Lower leg skin (tissue), 4 donors: Measurements from ENCODE around the gene PFN4. TPM values are rescaled to one million over a fixed set of nuclear protein-coding genes. Genes with fewer than 3 reads are reported as not detected.

ENCODE experiments used
- DNase-seq, 2 donors: peaks; one replicate each; pipeline ENCODE4 v3.0.0-alpha.2; 2019; ENCODE audit warnings: low spot score in 2 of 2
- H3K4me3 ChIP-seq: fragments of 200-600 bp; sonication (generic); 2 replicates; pipeline ENCODE4 v1.5.1; 2017; ENCODE audit warnings: mild to moderate bottlenecking, low read depth; ENCODE audit not compliant: poor library complexity, severe bottlenecking
- CTCF ChIP-seq, 3 donors: fragments of 450-650 bp; IDR thresholded peaks; one replicate each; pipeline ENCODE4 v1.5.1; 2016; ENCODE audit warnings: antibody characterized with exemption in 3 of 3, mild to moderate bottlenecking in 3 of 3, moderate library complexity in 2 of 3
- POLR2A ChIP-seq, 2 donors: fragments of 450-650 bp; IDR thresholded peaks; one replicate each; pipeline ENCODE4 v1.6.1; 2016 to 2017; ENCODE audit warnings: antibody characterized with exemption in 2 of 2, mild to moderate bottlenecking in 1 of 2, moderate library complexity in 1 of 2
- WGBS, 2 donors: methylation state at CpG; one replicate each; pipeline ENCODE4 v1.1.5; 2018; 5-methylcytosine and 5-hydroxymethylcytosine counted together
- intact Hi-C: fragments of 100-400 bp; cut with DNase I; formaldehyde crosslinking; loops from one replicate; pipeline ENCODE4 v1.15.0; 2023; ENCODE audit warnings: low total_unique reads
- total RNA-seq, 4 donors: library from RNA; depleted of rRNA; stranded (reverse); fragments of >200 nt; gene quantifications; one replicate each; pipeline ENCODE4 v1.1.0, GENCODE V29; 2016

Gene PFN4
- total RNA-seq, 4 donors from 2014 or later, result 0.65 TPM; not detected in 3

GRCh38 chr2:24077879-24078278, 45.3 kb downstream of the PFN4 start:
- intact Hi-C loops, result no loop called here
- no peak for TF ChIP-seq CTCF (IDR thresholded peaks at IDR 0.05)
- TF ChIP-seq POLR2A (IDR thresholded peaks at IDR 0.05), result no peak
- DNase-seq, result no peak
- 57 to 60% methylated on average over 2 of the region's 2 CpGs for WGBS, 2 donors
- no peak overlapping the region for H3K4me3 ChIP-seq

GRCh38 chr2:24077535-24077877, 45.6 kb downstream of the PFN4 start:
- intact Hi-C loops, result no loop called here
- no peak for TF ChIP-seq POLR2A (IDR thresholded peaks at IDR 0.05)
- no peak for TF ChIP-seq CTCF (IDR thresholded peaks at IDR 0.05)
- DNase-seq, result no peak
- WGBS, 2 donors, result 5 to 11% methylated on average over 9 of the region's 9 CpGs
- peak overlapping the region; percentile 41 for H3K4me3 ChIP-seq

GRCh38 chr2:24076849-24077534, 46.1 kb downstream of the PFN4 start:
- 3 to 6% methylated on average over 41 of the region's 41 CpGs for WGBS, 2 donors
- H3K4me3 ChIP-seq, result peak overlapping the region; percentile 41
- no peak for DNase-seq
- TF ChIP-seq CTCF (IDR thresholded peaks at IDR 0.05), result no peak
- no peak for TF ChIP-seq POLR2A (IDR thresholded peaks at IDR 0.05)
- intact Hi-C loops, result no loop called here

GRCh38 chr2:24075915-24076848, 47.0 kb downstream of the PFN4 start, which contains the start of gene SF3B6:
Gene SF3B6, minus strand, starts transcription at chr2:24076326. Its CDS starts 97 bp downstream, at chr2:24076229.
- peak within 1 kb of the TSS; percentile 62 for H3K4me3 ChIP-seq
- 1% methylated on average over 56 to 62 of the region's 64 CpGs for WGBS, 2 donors
- peak; percentile 99 to 100 for DNase-seq
- intact Hi-C loops, result no loop called here
- TF ChIP-seq CTCF (IDR thresholded peaks at IDR 0.05) (no peak), POLR2A (IDR thresholded peaks at IDR 0.05) (peak in 1 of 2 donors; percentile 37)

- DNase-seq, result no peak
- intact Hi-C loops, result no loop called here
- TF ChIP-seq CTCF (IDR thresholded peaks at IDR 0.05), result no peak
- TF ChIP-seq POLR2A (IDR thresholded peaks at IDR 0.05), result no peak
- WGBS, 2 donors, result 49 to 50% methylated on average over 5 of the region's 5 CpGs
- no peak overlapping the region for H3K4me3 ChIP-seq
These were observed 47.9 kb downstream of the PFN4 start for GRCh38 chr2:24075259-24075658.
